ENCODE data around the gene INPP5D. TPM values are rescaled to one million over a fixed set of nuclear protein-coding genes. Genes with fewer than 3 reads are reported as not detected.

Gene INPP5D
- total RNA-seq, 1 donor from 2014 or later, result 14.7 TPM

DNA sequence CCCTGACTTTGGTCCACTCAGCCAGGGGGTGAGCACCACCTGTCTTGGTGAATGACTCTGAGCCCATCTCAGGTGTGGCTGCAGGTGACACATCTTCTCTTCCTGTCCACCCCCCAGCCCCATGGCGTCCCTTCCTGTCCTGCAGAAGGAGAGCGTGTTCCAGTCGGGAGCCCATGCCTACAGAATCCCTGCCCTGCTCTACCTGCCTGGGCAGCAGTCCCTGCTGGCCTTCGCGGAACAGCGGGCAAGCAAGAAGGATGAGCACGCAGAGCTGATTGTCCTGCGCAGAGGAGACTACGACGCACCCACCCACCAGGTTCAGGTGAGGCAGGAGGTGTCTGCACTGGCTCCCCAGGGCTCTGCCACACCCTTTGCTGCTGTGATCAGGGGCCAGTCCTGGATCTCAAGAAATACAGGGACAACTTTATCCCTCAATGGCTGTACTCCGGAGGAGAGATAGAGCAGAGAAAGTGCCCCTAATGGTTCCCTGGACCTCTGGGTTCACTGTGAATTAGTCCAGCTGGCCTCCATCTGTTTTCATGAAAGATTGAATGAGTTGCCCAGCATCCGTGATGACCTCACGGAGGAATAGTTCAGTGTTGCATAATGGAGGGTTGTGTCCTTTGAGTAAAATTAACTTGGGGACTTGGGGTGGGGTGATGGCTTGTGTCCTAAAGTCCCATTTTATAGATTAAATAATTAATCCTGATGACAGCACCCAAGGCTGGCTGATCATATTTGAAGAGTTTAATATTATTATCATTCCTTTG, 27.4 kb upstream of the INPP5D start, which contains the start of gene NEU2:
Gene NEU2 (plus strand): TSS at position 122 of the 770 bp plus-strand sequence. CDS start 0 bp downstream, at position 122.
- DNase-seq (ENCODE audit: low read depth) (no peak), FAIRE-seq (no peak)
- no peaks in the 10 kb centered on the region for H3K27me3 Mint-ChIP-seq (ENCODE audit: low read depth, unreplicated experiment)
- Histone ChIP-seq H3K4me3 (ENCODE audit: insufficient read depth, low read depth, low read length) (no peak within 1 kb of the TSS), H4K20me1 (ENCODE audit: insufficient read depth, low read length) (no peaks in the 10 kb centered on the region), H3K4me2 (ENCODE audit: low read length) (no peak within 1 kb of the TSS), H3K27ac (ENCODE audit: low read depth, low read length) (no peak within 1 kb of the TSS), H3K36me3 (ENCODE audit: insufficient read depth, low read length) (no peaks in the 10 kb centered on the region), H3K79me2 (ENCODE audit: insufficient read depth, low read length) (no peaks in the 10 kb centered on the region), H2AFZ (ENCODE audit: low read depth, low read length) (no peak within 1 kb of the TSS), H3K27me3 (ENCODE audit: insufficient read depth, low read length) (no peaks in the 10 kb centered on the region), H3K4me1 (ENCODE audit: insufficient read depth, low read length) (peaks cover 9% of the 10 kb centered on the region), H3K9me3 (ENCODE audit: insufficient read depth, low read depth, low read length) (no peaks in the 10 kb centered on the region), H3K9ac (ENCODE audit: low read length) (no peak within 1 kb of the TSS)
- H3K4me3 Mint-ChIP-seq (ENCODE audit: unreplicated experiment), result no peak within 1 kb of the TSS
- no peaks in the 10 kb centered on the region for H3K36me3 Mint-ChIP-seq (ENCODE audit: low read depth, unreplicated experiment)
- peak within 1 kb of the TSS; percentile 29 for H3K27ac Mint-ChIP-seq (ENCODE audit: unreplicated experiment)
- H3K4me1 Mint-ChIP-seq (ENCODE audit: low read depth, unreplicated experiment), result peaks cover 7% of the 10 kb centered on the region
- peaks cover 3% of the 10 kb centered on the region for H3K9me3 Mint-ChIP-seq (ENCODE audit: unreplicated experiment)
- TF ChIP-seq EZH2 (IDR thresholded peaks at IDR 0.05; ENCODE audit: insufficient read depth, low read length) (no peak), CTCF (IDR thresholded peaks at IDR 0.05; ENCODE audit: insufficient read depth, low read depth, low read length) (no peak)

DNA sequence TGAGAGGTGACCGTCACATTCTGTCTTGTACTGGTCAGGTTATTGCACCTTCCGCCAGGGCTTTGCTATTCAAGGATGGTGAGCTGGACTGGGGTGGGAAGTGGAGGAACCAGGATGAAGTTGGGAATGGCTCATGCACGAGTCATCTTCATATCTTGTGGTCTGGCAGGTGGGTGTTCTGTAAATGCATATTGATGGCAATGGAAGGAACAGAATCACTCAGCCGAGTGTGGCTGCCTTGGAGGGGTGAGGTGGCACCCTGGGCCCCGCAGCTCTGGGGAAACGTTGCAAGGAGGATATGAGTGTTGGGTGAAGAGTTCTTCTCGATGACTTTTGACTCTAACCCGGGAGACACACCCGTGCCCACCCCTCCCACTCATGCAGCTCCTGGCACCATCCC, 26.5 kb upstream of the INPP5D start:
- DNase-seq (ENCODE audit: low read depth) (peak; percentile 47), FAIRE-seq (no peak)
- Histone ChIP-seq H3K4me2 (ENCODE audit: low read length) (no peak overlapping the region), H3K4me1 (ENCODE audit: insufficient read depth, low read length) (peaks cover 9% of the 10 kb centered on the region), H3K9me3 (ENCODE audit: insufficient read depth, low read depth, low read length) (no peaks in the 10 kb centered on the region), H3K4me3 (ENCODE audit: insufficient read depth, low read depth, low read length) (no peak overlapping the region), H3K9ac (ENCODE audit: low read length) (no peak overlapping the region), H3K36me3 (ENCODE audit: insufficient read depth, low read length) (no peaks in the 10 kb centered on the region), H4K20me1 (ENCODE audit: insufficient read depth, low read length) (no peaks in the 10 kb centered on the region), H2AFZ (ENCODE audit: low read depth, low read length) (no peak overlapping the region), H3K27me3 (ENCODE audit: insufficient read depth, low read length) (no peaks in the 10 kb centered on the region), H3K79me2 (ENCODE audit: insufficient read depth, low read length) (no peaks in the 10 kb centered on the region), H3K27ac (ENCODE audit: low read depth, low read length) (no peak overlapping the region)
- Mint-ChIP-seq H3K4me3 (ENCODE audit: unreplicated experiment) (no peak overlapping the region), H3K4me1 (ENCODE audit: low read depth, unreplicated experiment) (peaks cover 7% of the 10 kb centered on the region), H3K9me3 (ENCODE audit: unreplicated experiment) (peaks cover 3% of the 10 kb centered on the region), H3K27me3 (ENCODE audit: low read depth, unreplicated experiment) (no peaks in the 10 kb centered on the region), H3K27ac (ENCODE audit: unreplicated experiment) (no peak overlapping the region), H3K36me3 (ENCODE audit: low read depth, unreplicated experiment) (no peaks in the 10 kb centered on the region)
- TF ChIP-seq CTCF (IDR thresholded peaks at IDR 0.05; ENCODE audit: insufficient read depth, low read depth, low read length) (no peak), EZH2 (IDR thresholded peaks at IDR 0.05; ENCODE audit: insufficient read depth, low read length) (no peak)
